Neuronal stem cell (in vitro differentiated cells): ENCODE data around the gene EHMT2.

Experiments used
- DNase-seq: peaks from one replicate; pipeline ENCODE4 v3.0.0-alpha.2; 2013; ENCODE audit warnings: low spot score
- H2AFZ ChIP-seq: one replicate; pipeline ENCODE4 v1.6.1; 2013; ENCODE audit warnings: mild to moderate bottlenecking, low read length, inconsistent platforms
- H2AK5ac ChIP-seq: 2 replicates; pipeline ENCODE4 v1.6.1; 2013; ENCODE audit warnings: low read depth, mild to moderate bottlenecking, inconsistent platforms, low read length, moderate library complexity, mixed read lengths
- H2BK120ac ChIP-seq: 2 replicates; pipeline ENCODE4 v1.6.1; 2013; ENCODE audit warnings: low read depth, mild to moderate bottlenecking, inconsistent platforms, low read length, moderate library complexity, mixed read lengths
- H2BK12ac ChIP-seq: one replicate; pipeline ENCODE4 v1.6.1; 2013; ENCODE audit warnings: low read length, inconsistent platforms
- H2BK15ac ChIP-seq: 2 replicates; pipeline ENCODE4 v1.6.1; 2013; ENCODE audit warnings: mild to moderate bottlenecking, low read length, inconsistent platforms, mixed read lengths
- H2BK5ac ChIP-seq: one replicate; pipeline ENCODE4 v1.6.1; 2013; ENCODE audit warnings: inconsistent platforms, mild to moderate bottlenecking, low read length, moderate library complexity
- H3K14ac ChIP-seq: one replicate; pipeline ENCODE4 v1.6.1; 2013; ENCODE audit warnings: low read length, inconsistent platforms
- H3K18ac ChIP-seq: 2 replicates; pipeline ENCODE4 v1.6.1; 2013; ENCODE audit warnings: low read length, inconsistent platforms
- H3K23ac ChIP-seq: 2 replicates; pipeline ENCODE4 v1.6.1; 2013; ENCODE audit warnings: low read depth, mild to moderate bottlenecking, mixed read lengths, low read length, inconsistent platforms; ENCODE audit not compliant: poor library complexity
- H3K27ac ChIP-seq: replicated peaks from 3 replicates; pipeline ENCODE4 v1.5.1; 2013; ENCODE audit warnings: low read length, inconsistent platforms
- H3K27me3 ChIP-seq, 3 experiments: 2 replicates each; pipeline ENCODE4 v1.6.1; 2013; ENCODE audit warnings: low read length in 3 of 3, mild to moderate bottlenecking in 2 of 3, inconsistent platforms in 1 of 3, low read depth in 1 of 3, mixed read lengths in 1 of 3, moderate library complexity in 1 of 3; ENCODE audit not compliant: control insufficient read depth in 3 of 3, insufficient read depth in 3 of 3
- H3K36me3 ChIP-seq, 2 donors: replicated peaks in 1 of 2; 2 replicates each; pipeline ENCODE4 v1.6.1; 2013; ENCODE audit warnings: low read length in 2 of 2; ENCODE audit not compliant: control insufficient read depth in 2 of 2, insufficient read depth in 2 of 2
- H3K4ac ChIP-seq: 2 replicates; pipeline ENCODE4 v1.6.1; 2013; ENCODE audit warnings: inconsistent platforms, mild to moderate bottlenecking, low read length, moderate library complexity
- H3K4me1 ChIP-seq, 2 donors: 1 replicate in 1 of 2; 2 replicates in 1 of 2; pipeline ENCODE4 v1.6.1; 2013; ENCODE audit warnings: low read length in 2 of 2, low read depth in 1 of 2; ENCODE audit not compliant: control insufficient read depth in 2 of 2, insufficient read depth in 1 of 2
- H3K4me2 ChIP-seq: one replicate; pipeline ENCODE4 v1.6.1; 2013; ENCODE audit warnings: mild to moderate bottlenecking, low read length, inconsistent platforms; ENCODE audit not compliant: insufficient read depth, poor library complexity, severe bottlenecking
- H3K4me3 ChIP-seq, 2 donors: 2 replicates each; pipeline ENCODE4 v1.5.1; 2013; ENCODE audit warnings: low read length in 2 of 2, mild to moderate bottlenecking in 2 of 2, inconsistent platforms in 1 of 2, moderate library complexity in 1 of 2
- H3K79me1 ChIP-seq: one replicate; pipeline ENCODE4 v1.6.1; 2013; ENCODE audit warnings: low read depth, mild to moderate bottlenecking, inconsistent platforms, low read length, moderate library complexity
- H3K9ac ChIP-seq: one replicate; pipeline ENCODE4 v1.6.1; 2013; ENCODE audit warnings: mild to moderate bottlenecking, low read depth, low read length, inconsistent platforms; ENCODE audit not compliant: poor library complexity
- H3K9me3 ChIP-seq, 2 donors: replicated peaks in 1 of 2; 2 replicates each; pipeline versions ENCODE3 to v1.6.1; 2013; ENCODE audit warnings: low read length in 2 of 2, mild to moderate bottlenecking in 2 of 2, inconsistent platforms in 1 of 2, low read depth in 1 of 2, mixed read lengths in 1 of 2, moderate library complexity in 1 of 2; ENCODE audit not compliant: control insufficient read depth in 2 of 2, insufficient read depth in 1 of 2
- H4K8ac ChIP-seq: one replicate; pipeline ENCODE4 v1.6.1; 2013; ENCODE audit warnings: low read depth, mild to moderate bottlenecking, inconsistent platforms, low read length, moderate library complexity
- H4K91ac ChIP-seq: one replicate; pipeline ENCODE4 v1.6.1; 2013; ENCODE audit warnings: low read length, low read depth, mild to moderate bottlenecking, inconsistent platforms; ENCODE audit not compliant: poor library complexity
- WGBS, 2 donors: extraction: QIAGEN DNeasy Blood & Tissue Kit; methylation state at CpG; one replicate each; pipeline ENCODE4 v1.1.7; 2013; ENCODE audit warnings: missing lambda C conversion rate in 2 of 2, mixed read lengths in 1 of 2; ENCODE audit not compliant: insufficient read length in 2 of 2, insufficient replicate concordance in 1 of 2; ENCODE audit errors: extremely low coverage in 2 of 2; 5-methylcytosine and 5-hydroxymethylcytosine counted together

The EHMT2 gene

DNA sequence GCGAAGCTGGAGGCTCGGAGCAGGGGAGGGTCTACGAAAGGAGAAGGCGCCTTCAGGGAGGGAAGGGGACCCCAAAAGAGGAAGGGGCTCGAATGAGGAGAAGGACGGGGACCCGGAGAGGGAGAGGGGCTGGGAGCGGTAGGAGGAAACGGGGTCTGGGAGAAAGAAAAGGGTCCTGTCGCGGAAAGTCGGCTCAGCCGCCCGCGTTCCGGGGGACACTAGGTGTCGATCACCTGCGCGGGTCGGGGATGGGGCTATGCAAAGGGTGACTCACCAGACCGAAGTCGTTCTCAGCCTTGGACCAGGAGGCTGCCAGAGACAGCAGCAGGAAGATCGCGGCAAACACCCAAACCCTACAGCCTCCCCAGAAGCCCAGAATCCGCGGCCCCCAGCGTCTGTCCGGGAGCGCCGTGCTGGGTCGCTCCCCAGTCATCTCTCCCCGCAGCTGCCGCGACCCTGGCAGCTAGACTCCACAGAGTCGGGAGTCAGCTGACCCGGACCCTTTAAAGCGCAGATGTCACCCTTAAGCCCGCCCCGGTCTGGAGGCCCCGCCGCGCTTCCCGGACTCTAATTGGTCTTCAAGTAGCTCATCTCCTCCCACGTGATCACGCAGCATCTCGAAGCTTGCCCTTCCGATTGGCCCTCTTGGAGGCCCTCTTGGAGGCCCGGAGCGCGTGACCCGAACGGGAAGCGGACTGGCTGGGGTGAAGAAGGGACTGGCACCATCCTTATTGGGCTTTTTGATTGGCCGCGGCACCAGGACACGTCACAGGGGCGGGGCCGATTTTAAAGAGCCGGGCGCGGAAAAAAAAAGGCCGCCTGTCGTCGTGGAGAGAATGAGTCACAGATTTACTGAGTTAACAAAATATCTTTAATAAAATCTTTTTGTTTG is 34.9 kb downstream of the EHMT2 start, which contains the start of gene NEU1:
Gene NEU1, minus strand, starts transcription at position 478 of the 892 bp plus-strand sequence. Its CDS starts 45 bp downstream, at position 433.
- Histone ChIP-seq H2BK5ac (peak within 1 kb of the TSS; percentile 85), H2AFZ (peak within 1 kb of the TSS; percentile 82), H3K9me3 (peaks cover 0 to 2% of the 10 kb centered on the region in 2 donors), H3K79me1 (no peaks in the 10 kb centered on the region), H3K27me3 (no peaks in the 10 kb centered on the region), H2BK120ac (peak within 1 kb of the TSS; percentile 5), H3K9ac (peak within 1 kb of the TSS; percentile 89), H2AK5ac (peak within 1 kb of the TSS; percentile 58), H3K14ac (peak within 1 kb of the TSS; percentile 63), H3K4ac (no peak within 1 kb of the TSS), H3K4me3 (peak within 1 kb of the TSS; percentile 79 to 84), H4K91ac (no peak within 1 kb of the TSS), H3K18ac (peak within 1 kb of the TSS; percentile 78), H3K27ac (peak within 1 kb of the TSS; percentile 76), H3K36me3 (peaks cover 15 to 34% of the 10 kb centered on the region in 2 donors), H3K4me1 (peaks cover 13 to 24% of the 10 kb centered on the region in 2 donors), H3K23ac (peak within 1 kb of the TSS; percentile 97), H2BK15ac (peak within 1 kb of the TSS; percentile 45), H3K4me2 (peak within 1 kb of the TSS; percentile 100), H4K8ac (no peak within 1 kb of the TSS), H2BK12ac (no peak within 1 kb of the TSS)
- DNase-seq = peak; percentile 100
- no CpG with 5 or more reads among the region's 64 CpGs for WGBS, 2 donors

DNA sequence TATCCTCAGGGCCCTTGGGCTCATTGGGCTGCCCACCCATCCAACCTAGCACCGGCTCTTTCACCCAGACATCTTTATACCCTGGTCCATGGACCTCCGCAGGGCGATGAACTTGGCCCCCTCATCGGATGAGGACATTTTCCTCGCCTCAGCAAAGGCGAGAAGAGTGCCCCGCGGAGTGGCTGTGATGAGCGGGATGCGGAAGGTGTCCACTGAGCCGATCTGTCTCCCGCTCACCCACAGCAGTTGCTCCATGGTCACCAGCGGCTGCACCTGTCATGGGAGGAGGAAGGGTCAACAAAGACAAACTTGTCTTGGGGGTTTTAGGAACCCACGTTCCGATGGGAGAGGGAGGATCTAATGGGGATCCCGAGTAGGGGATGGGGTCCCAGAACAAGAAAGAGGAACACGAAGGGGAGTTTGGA is 35.6 kb downstream of the EHMT2 start:
- Histone ChIP-seq H3K4me2 (peak overlapping the region; percentile 100), H2BK15ac (no peak overlapping the region), H3K27ac (no peak overlapping the region), H3K79me1 (no peaks in the 10 kb centered on the region), H2BK12ac (no peak overlapping the region), H3K14ac (no peak overlapping the region), H3K9me3 (peaks cover 0 to 2% of the 10 kb centered on the region in 2 donors), H2AFZ (peak overlapping the region; percentile 82), H3K4me1 (peaks cover 13 to 24% of the 10 kb centered on the region in 2 donors), H3K18ac (peak overlapping the region; percentile 78), H2BK120ac (no peak overlapping the region), H3K27me3 (no peaks in the 10 kb centered on the region), H3K23ac (peak overlapping the region; percentile 97), H2AK5ac (no peak overlapping the region), H3K36me3 (peaks cover 15 to 41% of the 10 kb centered on the region in 2 donors), H3K4me3 (peak overlapping the region; percentile 79 to 84), H2BK5ac (peak overlapping the region; percentile 85), H3K4ac (no peak overlapping the region), H4K8ac (no peak overlapping the region), H4K91ac (no peak overlapping the region), H3K9ac (no peak overlapping the region)
- no peak for DNase-seq
- WGBS, 2 donors = no CpG with 5 or more reads among the region's 17 CpGs

DNA sequence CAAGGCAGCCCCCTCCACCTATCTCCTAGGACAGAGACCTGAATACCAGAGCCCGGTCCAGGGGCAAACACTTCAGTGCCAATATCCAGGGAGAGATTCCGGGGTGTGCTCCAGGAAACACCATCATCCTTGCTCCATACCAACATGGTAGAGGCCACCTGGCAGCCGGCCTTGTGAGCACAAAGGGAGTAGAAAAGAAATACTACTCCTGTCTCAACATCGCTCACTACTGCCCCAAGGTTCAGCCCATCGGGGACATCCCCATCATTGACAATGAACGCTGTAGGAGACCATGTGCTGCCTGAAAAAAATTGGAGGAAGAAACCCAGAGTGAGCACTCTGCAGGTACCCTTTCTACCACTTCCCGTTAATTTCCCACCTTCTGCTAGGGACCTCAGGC is 36.3 kb downstream of the EHMT2 start:
- Histone ChIP-seq H3K79me1 (no peaks in the 10 kb centered on the region), H2BK5ac (no peak overlapping the region), H3K27me3 (no peaks in the 10 kb centered on the region), H3K4me2 (no peak overlapping the region), H3K23ac (no peak overlapping the region), H2AFZ (no peak overlapping the region), H4K91ac (no peak overlapping the region), H3K9me3 (peaks cover 0 to 2% of the 10 kb centered on the region in 2 donors), H3K27ac (no peak overlapping the region), H3K9ac (no peak overlapping the region), H3K18ac (no peak overlapping the region), H3K14ac (no peak overlapping the region), H2BK120ac (no peak overlapping the region), H2BK12ac (no peak overlapping the region), H3K4ac (no peak overlapping the region), H2BK15ac (no peak overlapping the region), H4K8ac (no peak overlapping the region), H3K4me3 (no peak overlapping the region), H3K36me3 (peaks cover 15 to 43% of the 10 kb centered on the region in 2 donors), H3K4me1 (peaks cover 13 to 24% of the 10 kb centered on the region in 2 donors), H2AK5ac (no peak overlapping the region)
- WGBS, 2 donors = no CpG with 5 or more reads among the region's 7 CpGs
- no peak for DNase-seq

DNA sequence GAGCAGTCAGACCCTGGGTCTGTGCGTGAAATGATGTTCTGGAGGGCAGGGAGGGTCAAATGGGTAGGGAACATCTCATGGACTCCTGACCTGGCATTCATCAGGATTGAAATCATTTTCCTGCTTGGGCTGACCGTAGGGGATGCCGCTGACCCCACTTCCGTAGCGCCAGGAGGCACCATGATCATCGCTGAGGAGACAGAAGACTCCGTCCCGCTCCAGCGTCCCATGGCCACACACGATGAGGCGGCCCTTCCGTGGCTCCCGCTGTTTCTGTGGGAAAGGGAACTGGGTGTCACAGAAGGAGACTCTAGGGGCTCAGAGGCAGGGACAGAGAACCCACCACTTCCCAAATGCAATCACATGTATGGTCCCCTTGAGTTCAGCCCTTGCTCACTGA is 37.1 kb downstream of the EHMT2 start:
- Histone ChIP-seq H3K4ac (no peak overlapping the region), H2BK15ac (no peak overlapping the region), H3K18ac (no peak overlapping the region), H2BK12ac (no peak overlapping the region), H3K27ac (no peak overlapping the region), H4K8ac (no peak overlapping the region), H3K14ac (no peak overlapping the region), H3K23ac (peak overlapping the region; percentile 20), H3K79me1 (no peaks in the 10 kb centered on the region), H3K9me3 (peaks cover 0 to 2% of the 10 kb centered on the region in 2 donors), H3K4me3 (no peak overlapping the region), H2BK5ac (no peak overlapping the region), H3K9ac (no peak overlapping the region), H2AFZ (no peak overlapping the region), H2BK120ac (no peak overlapping the region), H4K91ac (no peak overlapping the region), H3K36me3 (peaks cover 15 to 43% of the 10 kb centered on the region in 2 donors), H3K4me1 (peaks cover 13 to 20% of the 10 kb centered on the region in 2 donors), H3K4me2 (no peak overlapping the region), H2AK5ac (no peak overlapping the region), H3K27me3 (no peaks in the 10 kb centered on the region)
- DNase-seq = no peak
- no CpG with 5 or more reads among the region's 13 CpGs for WGBS, 2 donors
